Measurements from ENCODE around the gene PIK3IP1.

- TF ChIP-seq CTCF (IDR thresholded peaks at IDR 0.05; ENCODE audit: low read depth, low read length, missing input control), result no peak
- no peak for TF ChIP-seq JUND (IDR thresholded peaks at IDR 0.05)
- TF ChIP-seq RAD21 (IDR thresholded peaks at IDR 0.05), result no peak
- TF ChIP-seq EGR1 (IDR thresholded peaks at IDR 0.05; ENCODE audit: low read depth in 2 of 2), result no peak
- no peak for TF ChIP-seq MAX (IDR thresholded peaks at IDR 0.05)
- no peak for TF ChIP-seq GABPA (IDR thresholded peaks at IDR 0.05 in 1 of 2, conservative IDR thresholded peaks at IDR 0.05 in 1 of 2)
- TF ChIP-seq SP1 (IDR thresholded peaks at IDR 0.05), result no peak
- no peak for TF ChIP-seq FOXA2 (IDR thresholded peaks at IDR 0.05)
- TF ChIP-seq REST (IDR thresholded peaks at IDR 0.05), result no peak
- TF ChIP-seq ATF3 (IDR thresholded peaks at IDR 0.05), result no peak
- TF ChIP-seq YY1 (IDR thresholded peaks at IDR 0.05), result no peak
- TF ChIP-seq HNF4G (IDR thresholded peaks at IDR 0.05), result no peak
- TF ChIP-seq FOXA1 (IDR thresholded peaks at IDR 0.05), result no peak
Observed at GRCh38 chr22:31275576-31275975, 16.7 kb downstream of the PIK3IP1 start.
